ENCODE data around the gene SF3A2.
"Not testable (repeated sequence)": the region's sequence is repeated elsewhere in the genome, so short reads cannot be mapped to it uniquely, and the experiment has no call there.

The SF3A2 gene

DNA sequence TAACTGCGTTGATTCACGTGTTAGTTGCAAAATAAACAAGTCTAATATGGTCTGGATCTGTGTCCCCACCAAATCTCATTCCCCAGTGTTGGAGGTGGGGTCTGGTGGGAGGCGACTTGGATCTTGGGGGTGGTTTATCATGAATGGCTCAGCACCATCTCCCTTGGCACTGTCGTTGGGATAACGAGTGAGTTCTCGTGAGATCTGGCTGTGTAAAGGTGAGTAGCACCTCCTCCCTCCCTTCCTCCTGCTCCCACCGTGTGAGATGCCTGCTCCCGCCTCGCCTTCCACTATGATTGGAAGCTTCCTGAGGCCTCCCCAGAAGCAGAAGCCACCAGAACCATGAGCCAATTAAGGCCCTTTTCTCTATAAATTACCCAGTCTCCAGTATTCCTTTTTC is 40.5 kb downstream of the SF3A2 start:
- DNase-seq: no peak

DNA sequence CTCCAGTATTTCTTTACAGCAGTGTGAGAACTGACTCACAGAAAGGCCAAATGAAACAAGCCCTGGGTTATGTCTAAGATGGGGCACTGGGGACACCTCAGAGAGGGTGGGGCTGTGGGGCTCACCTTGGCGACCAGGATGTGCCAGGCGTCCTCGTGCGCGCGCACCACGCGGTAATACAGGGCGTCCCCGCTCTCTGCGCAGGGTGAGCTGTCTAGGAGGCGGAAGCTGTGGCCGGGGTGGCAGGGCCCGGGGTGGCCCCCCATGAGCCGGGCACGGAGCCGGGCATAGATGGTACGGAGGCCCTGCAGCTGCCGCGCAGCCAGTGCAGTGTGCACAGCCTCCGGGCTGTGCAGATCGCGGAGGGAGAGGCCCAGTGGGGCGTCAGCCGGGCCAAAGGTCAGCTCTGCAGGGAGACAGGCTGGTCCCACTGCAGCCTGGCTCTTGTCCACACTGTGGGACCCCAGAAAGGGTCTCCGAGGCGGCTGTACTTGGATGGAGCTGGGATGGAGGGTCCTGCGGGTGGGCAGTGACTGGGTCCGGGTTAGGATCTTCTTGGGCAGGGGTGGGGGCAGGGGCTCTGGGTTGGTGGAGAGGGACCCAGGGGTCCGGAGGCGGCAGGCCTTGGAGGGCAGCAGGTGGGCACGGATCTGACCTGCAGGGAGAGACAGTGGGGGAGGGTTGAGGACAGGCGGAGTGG is 42.0 kb downstream of the SF3A2 start:
- DNase-seq: no peak

DNA sequence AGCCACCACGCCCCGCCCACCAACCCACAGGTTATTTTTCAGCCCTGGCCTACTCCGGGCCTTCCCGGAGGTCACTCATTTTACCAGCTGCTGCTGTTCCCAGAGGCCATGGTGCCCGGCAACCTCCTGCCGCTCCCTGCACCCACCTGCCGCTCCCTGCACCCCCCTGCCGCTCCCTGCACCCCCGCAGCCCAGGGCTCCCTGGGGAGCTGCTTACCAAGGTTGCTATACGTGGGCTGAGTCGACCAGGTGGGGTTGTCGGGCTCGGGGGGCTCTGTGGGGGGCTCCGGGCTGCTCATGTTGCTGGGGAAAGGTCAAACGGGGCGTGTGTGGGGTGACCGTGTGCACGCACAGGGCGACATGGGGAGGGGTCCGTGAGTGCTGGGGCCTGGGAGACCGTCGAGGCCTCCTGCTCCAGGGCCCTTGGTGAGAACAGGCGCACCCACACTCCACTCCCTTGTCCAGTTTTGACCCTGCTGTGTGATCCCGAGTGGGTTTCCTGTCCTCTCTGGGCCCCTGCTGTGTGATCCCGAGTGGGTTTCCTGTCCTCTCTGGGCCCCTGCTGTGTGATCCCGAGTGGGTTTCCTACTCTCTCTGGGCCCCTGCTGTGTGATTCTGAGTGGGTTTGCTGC is 44.1 kb downstream of the SF3A2 start:
- no peak for DNase-seq

DNA sequence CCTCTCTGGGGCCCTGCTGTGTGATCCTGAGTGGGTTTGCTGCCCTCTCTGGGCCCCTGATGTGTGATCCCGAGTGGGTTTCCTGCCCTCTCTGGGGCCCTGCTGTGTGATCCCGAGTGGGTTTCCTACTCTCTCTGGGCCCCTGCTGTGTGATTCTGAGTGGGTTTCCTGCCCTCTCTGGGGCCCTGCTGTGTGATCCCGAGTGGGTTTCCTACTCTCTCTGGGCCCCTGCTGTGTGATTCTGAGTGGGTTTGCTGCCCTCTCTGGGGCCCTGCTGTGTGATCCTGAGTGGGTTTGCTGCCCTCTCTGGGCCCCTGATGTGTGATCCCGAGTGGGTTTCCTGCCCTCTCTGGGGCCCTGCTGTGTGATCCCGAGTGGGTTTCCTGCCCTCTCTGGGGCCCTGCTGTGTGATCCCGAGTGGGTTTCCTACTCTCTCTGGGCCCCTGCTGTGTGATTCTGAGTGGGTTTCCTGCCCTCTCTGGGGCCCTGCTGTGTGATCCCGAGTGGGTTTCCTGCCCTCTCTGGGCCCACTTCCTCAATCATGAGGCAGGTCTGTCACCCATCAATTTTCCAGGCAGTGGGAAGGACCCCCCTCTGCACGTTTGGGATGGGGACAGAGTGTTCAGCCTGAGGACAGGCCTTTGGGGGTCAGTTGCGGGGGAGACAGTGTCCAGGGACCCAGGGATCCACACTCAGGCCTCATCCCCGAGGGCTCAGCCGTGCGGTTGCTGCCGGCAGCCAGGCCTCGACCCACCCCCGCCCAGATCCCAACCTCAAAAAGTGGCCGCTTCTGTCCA is 44.8 kb downstream of the SF3A2 start:
- DNase-seq: not testable (repeated sequence)

DNA sequence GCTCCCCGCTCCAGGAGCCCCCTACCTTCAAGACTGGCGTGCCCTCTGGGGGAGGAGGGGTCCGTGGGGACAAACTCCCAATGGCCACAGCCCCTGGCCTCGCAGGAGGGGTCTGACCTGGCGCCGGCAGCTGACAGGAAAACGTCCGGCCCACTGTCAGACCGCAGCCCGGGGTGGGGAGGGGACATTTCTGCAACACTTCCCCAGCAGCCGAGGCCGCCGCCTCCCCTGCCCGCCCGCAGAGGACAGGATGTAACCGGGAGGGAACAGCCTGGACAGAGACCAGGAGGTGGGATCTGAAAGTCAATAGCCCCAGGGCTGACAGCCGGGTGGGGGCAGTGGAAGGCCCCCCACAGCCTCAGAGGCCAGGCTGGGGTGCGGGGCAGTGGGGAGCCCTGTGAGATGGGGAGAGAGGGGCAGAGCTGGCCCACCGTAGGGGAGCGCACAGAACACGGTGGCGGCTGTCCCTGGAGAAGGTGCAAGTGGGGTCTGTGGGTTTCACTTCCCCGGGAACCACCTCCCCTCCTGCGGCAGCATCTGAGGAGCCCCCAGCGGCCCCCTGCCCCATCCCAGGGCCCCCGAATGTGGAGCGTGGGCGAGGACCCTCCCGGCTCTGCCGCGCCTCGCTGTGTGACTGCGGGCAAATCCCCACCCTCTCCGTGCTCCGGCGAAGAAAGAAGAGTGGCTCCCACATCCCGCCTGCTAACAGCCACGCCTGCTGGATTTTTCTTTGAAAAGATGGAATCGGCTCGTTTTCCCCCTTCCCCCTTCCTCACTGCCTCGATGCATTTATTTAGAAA is 45.6 kb downstream of the SF3A2 start, which contains the start of gene PEAK3:
Gene PEAK3, minus strand, starts transcription at position 114 of the 800 bp plus-strand sequence. CDS start 1,244 bp downstream, outside the sequence.
- DNase-seq: no peak

DNA sequence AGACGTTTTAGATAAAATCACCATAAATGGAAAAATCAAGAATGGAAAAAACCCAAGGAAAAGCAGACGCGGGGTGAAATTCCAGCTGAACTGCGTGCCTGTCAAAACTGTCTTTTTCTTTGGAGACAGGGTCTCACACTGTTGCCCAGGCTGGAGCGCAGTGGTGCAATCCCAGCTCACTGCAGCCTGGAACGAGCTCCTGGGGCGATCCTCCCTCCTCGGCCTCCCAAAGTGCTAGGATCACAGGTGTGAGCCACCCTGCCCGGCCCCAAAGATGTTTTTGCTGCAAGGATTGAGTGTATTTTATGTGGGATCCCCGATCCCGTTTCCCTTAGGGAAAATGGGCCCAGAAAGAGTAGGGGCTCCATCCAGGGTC is 46.2 kb downstream of the SF3A2 start:
- DNase-seq: no peak

DNA sequence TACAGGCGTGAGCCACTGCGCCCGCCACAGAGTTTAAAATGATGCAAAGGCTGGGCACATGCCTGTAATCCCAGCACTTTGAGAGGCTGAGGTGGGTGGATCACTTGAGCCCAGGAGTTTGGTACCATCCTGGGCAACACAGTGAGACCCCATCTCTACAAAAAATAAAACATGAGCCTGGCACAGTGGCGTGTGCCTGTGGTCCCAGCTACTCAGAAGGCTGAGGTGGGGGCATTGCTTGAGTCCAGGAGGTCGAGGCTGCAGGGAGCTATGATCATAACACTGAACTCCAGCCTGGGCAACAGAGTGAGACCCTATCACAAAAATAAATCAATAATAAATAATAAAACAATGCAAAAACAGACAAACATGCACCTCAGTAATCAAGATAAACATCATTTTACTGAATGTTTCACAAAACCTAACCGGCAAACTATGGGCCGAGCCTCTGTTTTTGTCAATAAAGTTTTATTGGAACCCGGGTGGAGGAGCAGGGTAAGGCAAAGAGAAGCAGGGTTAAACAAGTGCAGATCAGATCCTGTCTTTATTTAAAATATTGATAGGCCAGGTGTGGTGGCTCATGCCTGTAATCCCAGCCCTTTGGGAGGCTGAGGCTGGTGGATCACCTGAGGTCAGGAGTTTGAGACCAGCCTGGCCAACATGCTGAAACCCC is 47.3 kb downstream of the SF3A2 start:
- DNase-seq: no peak

DNA sequence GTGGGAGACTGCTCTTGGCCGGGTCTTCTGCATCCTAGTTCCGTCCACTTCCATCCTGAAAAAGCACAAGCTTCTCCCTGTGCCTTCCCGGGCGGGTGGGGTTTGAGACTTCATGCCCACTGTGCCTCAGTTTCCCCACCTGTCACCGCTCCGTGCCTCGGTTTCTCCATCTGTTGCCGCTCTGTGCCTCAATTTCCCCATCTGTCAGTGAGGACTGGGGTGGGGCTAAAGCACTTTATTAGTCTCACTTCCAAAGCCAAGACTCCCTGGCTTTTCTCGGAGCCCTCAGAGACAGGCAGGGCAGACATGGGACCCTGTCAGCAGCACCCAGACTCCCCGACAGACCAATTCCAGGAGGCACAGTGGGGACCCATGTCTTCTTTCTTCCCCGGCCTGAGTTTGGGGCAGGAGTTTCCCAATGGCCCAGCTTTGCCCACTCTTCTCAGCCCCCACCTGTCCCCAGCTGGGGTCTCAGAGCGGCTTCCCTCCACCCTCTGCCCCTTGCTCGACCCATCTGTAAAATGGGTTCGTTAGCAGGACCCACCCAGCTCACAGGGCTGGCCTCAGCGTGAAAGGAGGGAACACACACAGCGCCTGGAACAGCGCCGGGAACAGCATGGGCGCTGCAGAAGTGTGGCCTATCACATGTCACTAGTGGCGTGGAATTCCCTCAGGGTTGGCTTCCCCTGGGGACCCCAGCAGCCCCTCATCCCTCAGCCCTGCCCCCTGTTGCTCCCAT is 49.9 kb downstream of the SF3A2 start:
- DNase-seq: no peak

DNA sequence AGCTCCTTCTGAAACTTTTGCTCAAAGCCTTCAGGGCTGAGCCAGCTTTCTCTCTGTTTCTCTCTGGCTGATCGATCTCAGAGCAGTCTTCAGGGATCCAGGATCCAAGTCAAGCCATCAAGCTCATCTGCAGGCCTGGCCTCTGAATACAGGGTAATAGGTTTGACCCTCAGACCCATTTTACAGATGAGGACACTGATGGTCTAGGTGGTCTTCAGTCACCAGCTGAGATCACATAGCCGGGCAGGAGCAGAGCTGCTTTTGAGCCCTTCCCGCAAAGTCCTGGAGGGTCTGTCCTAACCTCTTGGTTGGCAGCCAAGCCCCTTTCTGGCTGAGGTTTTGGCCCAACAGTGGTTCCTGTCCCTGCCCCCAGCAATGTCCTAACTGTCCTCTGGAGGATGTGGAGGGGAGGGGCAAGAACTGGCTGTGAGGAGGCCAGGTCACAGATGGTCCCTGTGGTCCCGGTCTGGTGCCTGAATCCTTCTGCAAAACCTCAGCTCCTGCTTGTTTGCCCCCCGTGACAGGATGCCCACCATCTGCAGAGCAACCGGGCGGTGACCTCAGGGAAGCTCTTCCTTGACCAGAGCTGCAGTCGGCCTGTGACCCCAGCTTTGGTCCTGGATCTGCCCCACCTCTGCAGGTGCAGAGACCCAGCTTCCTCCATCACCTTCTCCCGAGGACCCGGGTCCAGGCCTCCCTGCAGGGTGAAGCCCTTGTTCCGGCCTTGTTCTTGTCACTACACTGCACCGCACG is 51.1 kb downstream of the SF3A2 start:
- no peak for DNase-seq

DNA sequence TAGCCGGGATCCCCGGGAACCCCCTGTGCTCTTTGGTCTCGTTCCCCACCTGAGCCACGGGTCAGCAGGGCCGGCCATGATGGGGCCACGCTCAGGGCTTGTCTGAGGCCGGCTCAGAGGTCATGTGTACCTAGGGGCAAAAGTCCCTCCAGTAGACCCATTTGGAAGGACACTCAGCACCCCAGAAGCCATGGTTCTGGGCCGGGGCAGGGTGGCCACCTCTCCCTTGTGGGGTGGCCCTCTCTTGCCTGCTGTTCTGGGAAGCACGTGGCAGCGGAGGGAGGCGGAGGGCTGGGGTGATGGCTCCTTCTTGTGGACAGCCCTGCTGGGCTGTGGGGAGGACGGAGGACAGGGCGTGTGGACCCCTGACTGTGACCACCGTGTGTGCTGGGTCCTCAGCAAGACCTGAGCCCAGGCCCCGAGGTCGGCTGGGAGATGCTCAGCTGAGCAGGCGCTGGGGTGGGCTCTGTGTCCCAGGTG is 51.8 kb downstream of the SF3A2 start:
- DNase-seq: peak; percentile 81

DNA sequence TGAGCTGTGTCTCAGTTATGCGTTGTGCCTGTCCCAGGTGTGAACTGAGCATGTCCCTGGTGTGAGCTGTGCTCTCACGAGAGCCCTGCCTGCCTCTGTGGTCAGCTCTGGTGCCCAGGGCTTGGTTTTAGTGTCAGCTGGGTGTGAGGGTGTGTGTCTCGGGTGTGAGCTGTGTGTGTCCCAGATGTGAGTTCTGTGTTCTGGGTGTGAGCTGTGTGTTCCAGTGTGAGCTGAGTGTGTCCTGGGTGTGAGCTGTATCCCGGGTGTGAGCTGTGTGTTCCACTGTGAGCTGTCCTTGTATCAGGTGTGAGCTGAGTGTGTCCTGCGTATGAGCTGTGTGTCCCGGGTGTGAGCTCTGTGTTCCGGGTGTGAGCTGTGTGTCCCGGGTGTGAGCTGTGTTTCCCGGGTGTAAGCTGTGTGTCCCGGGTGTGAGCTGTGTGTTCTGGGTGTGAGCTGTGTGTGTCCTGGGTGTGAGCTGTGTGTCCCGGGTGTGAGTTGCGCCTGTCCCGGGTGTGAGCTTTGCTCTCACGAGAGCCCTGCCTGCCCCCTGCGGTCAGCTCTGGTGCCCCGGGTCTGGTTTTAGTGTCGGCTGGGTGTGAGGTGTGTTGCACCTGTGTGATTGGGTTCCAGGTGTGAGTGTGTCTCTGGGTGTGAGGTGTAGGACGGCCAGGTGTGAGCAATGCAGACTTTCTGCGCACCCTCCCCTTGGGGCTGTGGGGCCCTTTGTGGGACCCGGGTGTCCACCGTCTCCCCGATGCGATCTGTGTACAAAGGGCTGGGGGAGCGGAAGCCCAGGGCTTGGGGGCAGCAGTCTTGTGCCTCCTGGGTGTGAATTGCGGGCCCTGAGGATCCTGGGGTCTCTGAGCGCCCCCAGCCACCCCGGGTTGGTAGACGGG is 52.4 kb downstream of the SF3A2 start:
- DNase-seq: no peak

DNA sequence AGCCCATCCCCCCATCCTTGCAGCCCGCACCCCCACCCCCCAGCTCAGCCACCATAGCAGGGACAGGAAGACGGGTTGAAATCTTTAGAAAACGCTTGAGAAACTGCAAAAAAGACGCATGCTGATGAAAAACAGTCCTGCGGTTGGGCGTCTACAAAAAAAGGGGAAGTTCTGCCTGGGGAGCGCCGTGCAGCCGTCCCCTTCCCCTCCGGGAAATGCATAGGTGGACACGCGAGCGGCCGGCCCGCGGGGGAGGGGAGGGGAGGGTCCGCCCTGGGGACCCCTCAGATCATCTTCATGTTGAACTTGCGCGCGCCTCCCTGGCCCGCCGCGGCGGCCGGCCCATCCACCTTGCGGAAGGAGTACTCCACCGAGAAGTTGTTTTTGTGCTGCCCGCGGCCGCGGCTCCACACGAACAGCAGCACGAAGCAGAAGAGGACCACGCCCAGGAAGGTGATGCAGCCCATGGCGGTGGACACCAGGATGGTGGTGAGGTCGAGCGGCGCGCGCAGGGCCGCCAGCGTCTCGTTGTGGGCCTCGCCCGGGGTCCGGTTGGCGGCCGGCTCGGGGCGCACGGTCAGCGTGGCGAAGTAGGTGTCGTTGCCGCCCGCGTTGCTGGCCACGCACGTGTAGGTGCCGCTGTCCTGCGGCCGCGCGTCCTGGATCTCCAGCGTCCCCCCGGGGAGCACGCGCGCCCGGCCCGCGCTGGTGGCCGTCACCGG is 53.3 kb downstream of the SF3A2 start:
- no peak for DNase-seq

DNA sequence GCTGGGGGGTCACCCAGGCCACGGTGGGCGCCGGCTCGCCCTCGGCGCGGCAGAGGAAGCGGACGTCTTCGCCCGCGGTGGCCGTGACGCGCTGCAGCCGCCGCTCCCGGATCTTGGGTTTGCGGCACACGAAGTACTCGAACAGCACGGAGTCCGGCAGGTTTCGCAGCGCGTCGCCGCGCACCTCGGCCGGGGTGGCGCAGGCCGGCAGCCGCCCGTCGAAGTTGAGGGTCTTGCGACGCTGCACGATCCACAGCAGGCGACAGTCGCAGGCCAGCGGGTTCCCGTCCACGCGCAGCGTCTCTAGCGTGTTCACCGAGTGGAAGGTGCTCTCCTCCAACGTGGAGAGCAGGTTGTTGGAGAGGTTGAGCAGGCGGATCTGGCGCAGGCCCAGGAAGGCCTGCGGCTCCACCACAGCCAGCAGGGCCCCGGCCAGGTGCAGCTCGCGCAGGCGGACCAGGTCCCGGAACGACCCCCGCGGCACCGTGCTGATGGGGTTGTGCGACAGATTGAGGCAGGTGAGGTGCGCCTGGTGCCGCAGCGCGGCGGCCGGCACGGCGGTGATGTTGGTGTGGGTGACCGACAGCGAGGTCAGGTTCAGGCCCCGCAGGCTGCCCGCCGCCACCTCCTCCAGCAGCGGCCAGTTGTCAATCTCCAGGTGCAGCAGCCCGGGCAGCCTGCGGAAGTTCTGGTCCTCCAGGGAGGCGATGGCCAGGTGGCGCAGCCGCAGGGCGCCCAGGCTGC is 54.0 kb downstream of the SF3A2 start:
- no peak for DNase-seq

DNA sequence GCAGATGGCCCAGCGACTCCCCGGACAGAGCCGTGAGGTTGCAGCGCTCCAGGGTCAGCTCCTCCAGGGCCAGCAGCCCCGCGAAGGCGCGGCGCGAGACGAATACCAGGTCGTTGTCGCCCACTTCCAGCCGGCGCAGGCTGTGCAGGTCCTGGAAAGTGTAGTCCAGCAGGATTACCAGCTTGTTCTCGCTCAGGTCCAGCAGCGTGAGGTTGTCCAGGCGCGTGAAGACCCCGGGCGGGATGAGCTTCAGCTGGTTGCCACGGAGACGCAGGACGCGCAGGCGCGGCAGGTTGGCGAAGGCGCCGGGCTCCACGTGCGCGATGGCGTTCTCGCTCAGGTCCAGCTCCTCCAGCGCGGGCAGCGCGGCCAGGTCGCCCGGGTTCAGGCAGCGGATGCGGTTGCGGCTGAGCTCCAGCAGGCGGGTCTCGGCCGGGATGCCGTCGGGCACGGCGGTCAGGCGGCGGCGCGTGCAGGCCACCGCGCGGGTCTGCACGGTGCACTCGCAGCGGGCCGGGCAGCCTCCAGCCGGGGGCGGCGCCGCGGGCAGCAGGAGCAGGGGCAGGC is 54.6 kb downstream of the SF3A2 start:
- DNase-seq: no peak

DNA sequence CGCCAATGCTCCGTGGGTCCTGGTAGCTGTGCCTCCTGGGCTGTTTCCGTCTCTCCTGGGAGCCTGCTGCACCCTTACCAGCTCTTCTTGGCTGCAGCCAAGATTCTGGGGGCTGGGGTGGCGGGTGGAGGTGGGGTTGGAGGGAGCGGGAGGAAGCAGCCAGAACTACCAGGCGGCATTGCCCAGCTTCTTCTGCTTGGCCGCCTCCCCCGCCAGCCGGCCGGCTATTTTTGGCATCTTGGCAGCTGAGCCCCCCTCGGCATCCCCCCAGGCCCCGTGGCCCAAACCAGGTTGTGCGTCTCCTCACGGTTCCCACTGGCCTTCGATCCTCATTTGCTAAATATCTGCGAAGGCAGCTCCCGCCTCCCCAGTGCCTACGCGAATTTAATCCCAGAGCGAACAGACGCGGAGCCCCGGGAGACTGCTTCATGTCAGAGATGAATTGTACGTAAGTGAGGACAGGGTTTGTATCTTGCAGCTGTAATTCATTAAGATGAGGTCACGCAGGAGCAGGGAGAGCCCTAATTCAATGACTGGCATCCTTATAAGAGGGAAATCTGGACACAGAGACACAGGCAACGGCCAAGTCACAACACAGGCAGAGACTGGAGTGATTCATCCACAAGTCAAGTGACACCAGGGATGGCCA is 58.2 kb downstream of the SF3A2 start:
- peak; percentile 5 for DNase-seq

DNA sequence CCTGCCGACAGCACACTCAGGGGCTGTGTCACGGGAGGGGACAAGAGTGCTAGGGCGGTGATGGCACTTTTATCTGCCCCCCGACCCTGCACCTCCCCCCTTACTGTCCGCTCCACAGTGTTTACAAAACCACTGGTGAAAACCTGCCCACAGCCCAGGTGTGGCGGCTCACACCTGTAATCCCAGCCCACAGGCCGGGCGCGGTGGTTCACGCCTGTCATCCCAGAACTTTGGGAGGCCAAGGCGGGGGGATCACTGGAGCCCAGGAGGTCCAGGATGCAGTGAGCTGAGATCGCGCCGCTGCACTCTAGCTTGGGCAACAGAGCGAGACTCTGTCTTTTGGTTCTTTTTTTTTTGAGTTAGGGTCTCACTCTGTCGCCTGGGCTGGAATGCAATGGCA is 59.5 kb downstream of the SF3A2 start:
- DNase-seq: no peak

Measured in NCI-H1694 treated with DMSO at 0.1 percent for 48 hours (cell line).